ENCODE data around the gene PBX4.
"Not testable (repeated sequence)": the region's sequence is repeated elsewhere in the genome, so short reads cannot be mapped to it uniquely, and the experiment has no call there.

PBX4 gene

GRCh38 chr19:19626516-19627472 lies 8.3 kb upstream of the PBX4 start:
- DNase-seq, result no peak

- DNase-seq, result no peak
These were observed 5.6 kb upstream of the PBX4 start for GRCh38 chr19:19624032-19624570.

DNA sequence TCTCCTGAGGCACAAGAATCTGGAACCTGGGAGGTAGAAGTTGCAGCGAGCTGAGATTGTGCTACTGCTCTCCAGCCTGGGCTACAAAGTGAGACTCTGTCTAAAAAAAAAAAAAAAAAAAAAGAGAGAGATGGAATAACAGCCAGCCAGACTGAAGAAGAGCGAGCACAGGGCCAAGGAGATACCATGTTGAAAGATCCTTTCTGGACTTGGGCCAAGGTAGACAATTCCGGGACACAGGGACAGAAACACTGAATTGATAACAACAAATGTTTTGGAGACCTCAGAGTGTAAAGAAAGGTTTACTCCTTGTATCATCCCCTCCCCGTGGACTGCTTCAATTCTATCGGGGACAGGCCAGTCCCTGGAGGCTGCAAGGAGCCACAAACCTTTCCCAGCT lies 4.9 kb upstream of the PBX4 start:
- DNase-seq, result no peak

GRCh38 chr19:19619849-19620210 lies 1.3 kb upstream of the PBX4 start:
- no peak for DNase-seq

DNA sequence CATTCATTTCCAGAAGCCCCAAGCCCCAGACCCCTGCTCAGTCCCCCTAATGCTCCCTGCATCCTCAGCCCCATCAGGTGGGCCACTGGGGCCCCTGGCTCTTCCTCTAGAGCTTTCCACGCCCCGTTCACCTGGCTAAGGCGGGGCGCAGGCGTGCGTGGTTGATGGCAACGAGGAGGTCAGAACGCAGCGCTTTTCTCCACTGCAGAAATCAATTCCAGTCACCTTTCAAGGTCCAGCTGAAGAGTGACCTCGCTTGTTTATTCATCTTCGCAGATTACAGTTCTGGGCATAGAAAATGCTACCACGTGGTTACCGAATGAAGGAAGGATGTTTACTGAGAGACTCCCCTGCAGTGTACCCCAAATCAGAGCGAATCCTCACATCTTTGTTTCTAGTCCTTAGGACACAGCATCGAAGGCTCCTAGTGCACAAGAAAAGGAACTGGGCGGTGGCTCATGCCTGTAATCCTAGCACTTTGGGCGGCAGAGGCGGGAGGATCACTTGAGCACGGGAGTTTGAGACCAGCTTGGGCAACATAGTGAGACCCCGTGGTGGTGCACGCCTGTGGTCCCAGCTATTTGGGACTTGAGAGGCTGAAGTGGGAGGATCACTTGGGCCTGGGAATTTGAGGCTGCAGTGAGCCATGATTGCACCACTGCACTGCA lies 828 bp upstream of the PBX4 start:
- DNase-seq, result no peak

GRCh38 chr19:19615086-19615485 lies 3.4 kb downstream of the PBX4 start:
- DNase-seq, result peak; percentile 19

GRCh38 chr19:19613506-19613905 lies 5.0 kb downstream of the PBX4 start:
- no peak for DNase-seq

- DNase-seq, result no peak
These were observed 7.9 kb downstream of the PBX4 start for GRCh38 chr19:19610376-19611202.

GRCh38 chr19:19606686-19607085 lies 11.8 kb downstream of the PBX4 start:
- not testable (repeated sequence) for DNase-seq

- DNase-seq, result peak; percentile 47
These were observed 12.5 kb downstream of the PBX4 start for GRCh38 chr19:19606021-19606420.

GRCh38 chr19:19602713-19603324 lies 15.7 kb downstream of the PBX4 start:
- no peak for DNase-seq

DNA sequence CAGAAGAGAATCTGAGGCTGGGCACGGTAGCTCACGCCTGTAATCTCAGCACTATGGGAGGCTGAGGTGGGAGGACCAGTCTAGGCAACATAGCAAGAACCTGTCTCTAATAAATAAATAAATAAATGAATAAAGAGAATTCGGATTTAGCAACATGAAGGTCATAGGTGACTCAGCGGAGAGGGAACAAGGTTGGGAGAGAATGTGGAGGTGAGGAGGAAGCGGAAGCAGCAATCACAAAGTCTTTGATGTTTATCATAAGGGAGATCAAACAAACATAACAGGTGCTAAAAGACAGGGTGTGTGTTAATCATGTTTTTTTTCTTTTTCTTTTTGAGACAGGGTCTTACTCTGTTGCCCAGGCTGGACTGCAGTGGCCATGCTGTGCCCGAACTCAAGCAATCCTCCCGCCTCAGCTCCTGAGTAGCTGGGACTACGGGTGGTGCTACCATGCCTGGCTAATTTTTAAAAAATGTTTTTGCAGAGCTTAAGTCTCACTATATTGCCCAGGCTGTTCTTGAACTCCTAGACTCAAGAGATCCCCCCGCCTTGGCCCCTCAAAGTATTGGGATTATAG lies 16.3 kb downstream of the PBX4 start:
- DNase-seq, result peak; percentile 18

- no peak for DNase-seq
These were observed 17.6 kb downstream of the PBX4 start for GRCh38 chr19:19600793-19601330.

DNA sequence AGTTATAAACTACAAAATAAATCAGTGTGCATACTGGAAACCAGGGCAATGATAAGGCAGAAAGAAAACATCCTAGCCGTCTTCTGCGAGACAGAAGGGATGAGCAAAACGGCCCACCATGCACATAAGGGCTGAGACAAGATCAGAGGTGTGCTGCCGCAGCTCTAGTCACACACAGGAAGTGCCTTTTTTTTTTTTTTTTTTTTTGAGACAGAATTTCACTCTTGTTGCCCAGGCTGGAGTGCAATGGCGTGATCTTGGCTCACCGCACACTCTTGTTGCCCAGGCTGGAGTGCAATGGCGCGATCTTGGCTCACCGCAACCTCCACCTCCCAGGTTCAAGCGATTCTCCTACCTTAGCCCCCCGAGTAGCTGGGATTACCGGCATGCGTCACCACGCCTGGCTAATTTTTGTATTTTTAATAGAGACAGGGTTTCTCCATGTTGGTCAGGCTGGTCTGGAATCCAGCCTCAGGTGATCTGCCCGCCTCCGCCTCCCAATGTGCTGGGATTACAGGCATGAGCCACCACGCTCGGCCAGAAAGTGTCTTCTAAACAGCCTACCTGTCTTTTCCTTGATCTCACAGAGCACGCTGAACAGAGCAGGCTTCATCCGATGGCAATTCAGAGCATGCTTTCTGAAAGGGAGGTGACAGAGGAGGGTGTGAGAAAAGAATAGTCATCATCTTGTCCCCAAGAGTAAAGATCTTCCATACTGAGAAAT lies 19.6 kb downstream of the PBX4 start:
- DNase-seq, result peak; percentile 55

DNA sequence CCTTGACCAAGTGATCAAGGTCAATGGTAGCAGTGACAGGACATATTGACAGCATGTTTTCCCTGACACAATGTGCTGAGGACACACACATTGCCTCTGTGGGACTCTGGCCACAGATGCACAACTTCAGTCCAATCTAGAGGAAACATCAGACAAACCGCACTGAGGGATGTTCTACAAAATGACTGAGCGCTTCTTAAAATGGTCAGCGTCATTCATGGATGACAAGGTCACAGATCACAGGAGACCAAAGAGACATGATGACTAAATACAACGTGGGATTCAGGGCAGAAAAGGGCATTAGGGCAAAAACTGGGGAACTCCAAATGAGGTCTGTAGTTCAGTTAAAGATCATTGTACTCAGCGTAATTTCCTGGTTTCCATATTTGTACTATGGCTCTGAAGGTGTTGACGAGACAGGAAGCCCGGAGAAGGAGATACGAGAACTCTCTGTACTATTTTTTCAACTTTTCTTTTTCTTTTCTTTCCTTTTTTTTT lies 20.6 kb downstream of the PBX4 start:
- DNase-seq, result peak; percentile 18

DNA sequence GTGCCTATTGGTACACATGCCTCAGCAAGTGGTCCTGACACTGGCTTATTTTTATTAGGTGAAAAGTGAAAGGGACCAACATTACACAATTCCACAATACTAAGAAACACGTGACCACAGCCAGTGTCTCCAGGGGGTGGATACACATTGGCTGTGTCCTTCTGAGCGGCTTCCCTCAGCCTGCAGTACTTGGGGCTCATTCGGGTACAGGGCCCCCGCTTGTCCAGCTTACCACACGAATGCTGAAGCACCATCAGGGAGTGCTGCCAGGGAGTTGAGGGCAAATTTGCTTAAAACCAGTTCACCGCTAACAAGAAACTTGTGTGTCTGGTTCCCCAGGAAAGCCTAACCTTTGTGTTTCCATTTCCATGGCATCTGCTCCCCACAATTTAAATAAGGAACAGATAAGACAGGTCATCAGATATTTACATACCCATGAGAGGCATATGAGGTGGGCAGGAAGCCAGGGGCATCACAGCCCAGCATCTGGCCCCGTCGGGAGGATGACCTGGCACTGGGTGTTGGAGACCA lies 23.3 kb downstream of the PBX4 start:
- DNase-seq, result no peak

- DNase-seq, result no peak
These were observed 24.1 kb downstream of the PBX4 start for GRCh38 chr19:19594381-19594780.

DNA sequence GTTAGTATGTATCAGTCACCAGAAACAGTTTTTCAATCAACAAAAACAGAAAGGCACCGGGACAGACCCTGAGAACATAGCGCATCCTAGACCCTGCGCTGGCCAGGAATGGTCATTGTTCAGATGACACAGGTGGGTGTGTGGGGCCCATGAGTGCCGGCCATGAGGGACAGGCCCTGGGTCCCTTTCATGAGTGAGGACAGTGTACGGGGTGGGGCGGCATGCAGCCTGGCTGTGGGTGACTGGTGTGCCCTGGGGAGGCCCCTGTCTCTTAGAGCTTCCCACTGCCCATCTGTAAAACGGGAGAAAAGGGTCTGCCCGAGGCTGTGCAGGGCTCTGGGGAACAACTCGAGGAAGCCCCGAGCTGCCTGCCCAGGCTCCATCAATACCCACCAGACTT lies 25.8 kb downstream of the PBX4 start:
- no peak for DNase-seq

DNA sequence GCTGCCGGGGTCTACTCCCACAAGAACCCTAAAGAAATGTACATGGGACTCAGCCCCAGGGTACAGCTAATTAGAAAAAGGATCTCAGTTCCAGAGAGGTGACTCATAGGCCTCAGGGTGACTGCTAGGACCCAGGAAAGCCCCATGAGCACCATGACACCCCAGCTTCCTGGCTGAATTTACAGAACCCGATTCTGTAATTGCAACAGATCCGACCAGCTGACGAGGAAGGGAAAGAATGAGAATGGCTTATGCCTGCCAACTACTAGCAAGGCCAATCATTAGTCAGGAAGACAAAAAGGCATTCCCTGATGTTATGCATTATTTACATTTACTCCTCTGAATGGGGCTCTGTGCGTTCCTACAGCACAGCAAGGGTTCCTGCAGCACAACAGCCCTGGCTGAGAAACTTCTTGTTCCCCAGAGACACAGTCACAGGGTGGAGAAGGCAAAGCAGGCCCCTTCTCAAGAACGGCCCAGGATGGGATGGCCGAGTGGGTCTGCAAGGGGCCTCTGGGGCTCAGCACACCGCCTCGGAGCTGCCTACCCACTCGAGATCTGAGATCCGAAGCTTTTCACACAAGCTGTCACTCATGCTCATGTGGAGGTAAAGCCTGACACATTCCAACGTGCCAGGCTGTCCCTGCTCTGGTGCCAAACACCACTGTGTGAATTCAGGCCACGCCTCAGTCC lies 27.2 kb downstream of the PBX4 start:
- peak; percentile 52 for DNase-seq

GRCh38 chr19:19588546-19588945 lies 29.9 kb downstream of the PBX4 start:
- no peak for DNase-seq

Measured in activated effector memory CD4-positive, alpha-beta T cell treated with Interleukin-2 at 50 U/mL for 16 hours (primary cell).